HepG2 (cell line): Measurements from ENCODE around the gene NR2C1. TPM values are rescaled to one million over a fixed set of nuclear protein-coding genes. Genes with fewer than 3 reads are reported as not detected.

Experiments used
- CCAR2 ChIP-seq: fragments of 200-400 bp; formaldehyde crosslinking; optimal IDR thresholded peaks from 2 replicates; pipeline ENCODE3; 2018; ENCODE audit warnings: low read depth, mild to moderate bottlenecking, low read length, moderate library complexity
- ELF3 ChIP-seq: IDR thresholded peaks from 2 replicates; pipeline ENCODE4 v1.6.1; 2016; ENCODE audit warnings: missing genetic modification reagents, missing compliant biosample characterization
- GATAD2A ChIP-seq: IDR thresholded peaks from 2 replicates; pipeline ENCODE4 v1.6.1; 2016
- NR2F6 ChIP-seq, 2 experiments: IDR thresholded peaks; 2 replicates each; pipeline ENCODE4 v1.6.1; 2016; ENCODE audit warnings: antibody characterized with exemption in 1 of 2, mild to moderate bottlenecking in 1 of 2
- PAXIP1 ChIP-seq: sonication (generic); formaldehyde crosslinking; conservative IDR thresholded peaks from 2 replicates; pipeline ENCODE4 v1.4.0; 2020; ENCODE audit warnings: mild to moderate bottlenecking, missing genetic modification reagents, moderate library complexity
- PRDM15 ChIP-seq: sonication (generic); formaldehyde crosslinking; IDR thresholded peaks from 2 replicates; pipeline ENCODE4 v1.4.0; 2020; ENCODE audit warnings: missing genetic modification reagents
- SIX1 ChIP-seq: sonication (generic); formaldehyde crosslinking; IDR thresholded peaks from 2 replicates; pipeline ENCODE4 v1.4.0; 2020; ENCODE audit warnings: missing genetic modification reagents, borderline replicate concordance
- ZBTB40 ChIP-seq, 2 experiments: fragments of 450-650 bp in 1 of 2; sonication (generic) in 1 of 2; formaldehyde crosslinking in 1 of 2; IDR thresholded peaks; 2 replicates each; pipeline versions ENCODE4 v1.6.1 to v1.8.0; 2016 to 2022; ENCODE audit warnings: antibody characterized with exemption in 1 of 2, mild to moderate bottlenecking in 1 of 2, missing genetic modification reagents in 1 of 2
- ZNF781 ChIP-seq: sonication (generic); formaldehyde crosslinking; IDR thresholded peaks from 2 replicates; pipeline ENCODE4 v1.5.1; 2020; ENCODE audit warnings: borderline replicate concordance, mild to moderate bottlenecking, missing genetic modification reagents; ENCODE audit errors: not compliant biosample characterization
- polyA plus RNA-seq, 8 experiments: library from polyadenylated mRNA; depleted of rRNA in 3 of 8; stranded (reverse) in 7 of 8; unstranded in 1 of 8; fragments of >200 nt; fragmentation: Illumina TruSeq in 4 of 8; extraction: Trizol in 4 of 8; gene quantifications; 2 replicates each; pipeline versions ENCODE4 v1.2.1 to v1.2.3, GENCODE V29; 2011 to 2016; ENCODE audit warnings: low read depth in 4 of 8, missing spikeins in 1 of 8, mixed read lengths in 1 of 8; ENCODE audit not compliant: insufficient read depth in 1 of 8
- total RNA-seq, 5 experiments: library from RNA; depleted of rRNA; stranded (reverse); fragments of >200 nt; fragmentation: Illumina TruSeq; extraction: Trizol; gene quantifications; 2 replicates each; pipeline ENCODE4 v1.2.3, GENCODE V29; 2016; ENCODE audit warnings: low read depth in 1 of 5

The NR2C1 gene
- total and polyA plus RNA-seq, 2 of the 13 experiments (the other 11 are each of a cell fraction or from before 2014, with no cell fraction given): 38.0 to 70.8 TPM

GRCh38 chr12:95072900-95073697 lies at the start of gene NR2C1 (continued):
- TF ChIP-seq PAXIP1 (CRISPR knock-in tag): no peak; the same call in 1 of the 2 replicates
- peak; percentile 53; the same call in 1 of the 2 replicates for TF ChIP-seq ELF3 (CRISPR knock-in tag)
- no peak for TF ChIP-seq ZBTB40 (IDR thresholded peaks at IDR 0.05)
- no peak for TF ChIP-seq ZBTB40 (CRISPR knock-in tag; IDR thresholded peaks at IDR 0.05)
- TF ChIP-seq GATAD2A (CRISPR knock-in tag): 0 out of 2 replicates have a peak, but pooled peaks have one; percentile 37
- no peak for TF ChIP-seq CCAR2
- TF ChIP-seq NR2F6 (IDR thresholded peaks at IDR 0.05): peak; percentile 97
- TF ChIP-seq NR2F6 (CRISPR knock-in tag; IDR thresholded peaks at IDR 0.05): peak; percentile 99
- TF ChIP-seq ZNF781 (CRISPR knock-in tag): peak; percentile 71
- no peak for TF ChIP-seq SIX1
- TF ChIP-seq PRDM15 (CRISPR knock-in tag): peak; percentile 76
